Endothelial cell of umbilical vein (primary cell): ENCODE measurements around the gene AQP12A. TPM values are rescaled to one million over a fixed set of nuclear protein-coding genes. Genes with fewer than 3 reads are reported as not detected.

ENCODE experiments used
- BruUV-seq: library from RNA; stranded (reverse); fragments of 400-500 nt; replicated peaks from 2 replicates; lab custom pipeline; 2021; lab: Mats Ljungman, UMichigan
- CTCF ChIA-PET: fragments of 300-600, 350-600 bp; sonication (Branson Sonifier 250); formaldehyde crosslinking; loops from one replicate; lab custom pipeline; 2021; ENCODE audit warnings: antibody characterized with exemption, inconsistent platforms; lab: Charles Lee
- POLR2A ChIA-PET: fragments of 300-600, 350-600 bp; sonication (Branson Sonifier 250); formaldehyde crosslinking; loops from one replicate; lab custom pipeline; 2021; ENCODE audit warnings: antibody characterized with exemption, inconsistent platforms; lab: Charles Lee
- DNase-seq: peaks from one replicate; pipeline ENCODE4 v3.0.0-alpha.2; 2011; ENCODE audit warnings: low read depth, low spot score
- FAIRE-seq: peaks from 2 replicates; lab custom pipeline; 2011; peaks lifted over from hg19 to GRCh38; lab: Jason Lieb, UNC
- H2AFZ ChIP-seq: 2 replicates; pipeline ENCODE4 v1.6.0; 2012; ENCODE audit warnings: low read depth, low read length, control low read depth, inconsistent platforms
- H3K27ac ChIP-seq: 2 replicates; pipeline ENCODE4 v1.5.1; 2011; ENCODE audit warnings: low read depth, mild to moderate bottlenecking, control low read depth, low read length, moderate library complexity; ENCODE audit not compliant: insufficient read depth
- H3K27me3 ChIP-seq, 2 experiments: 2 replicates each; pipeline versions ENCODE4 v1.6.0 to v1.6.1; 2011; ENCODE audit warnings: low read length in 2 of 2, mixed read lengths in 1 of 2; ENCODE audit not compliant: control insufficient read depth in 2 of 2, insufficient read depth in 2 of 2
- H3K36me3 ChIP-seq, 2 experiments: 2 replicates in 1 of 2; 3 replicates in 1 of 2; pipeline ENCODE4 v1.5.1; 2011; ENCODE audit warnings: low read length in 2 of 2, mild to moderate bottlenecking in 1 of 2, moderate library complexity in 1 of 2; ENCODE audit not compliant: control insufficient read depth in 2 of 2, insufficient read depth in 2 of 2; ENCODE audit errors: extremely low read depth in 1 of 2
- H3K4me1 ChIP-seq: 3 replicates; pipeline ENCODE4 v1.5.1; 2011; ENCODE audit warnings: mild to moderate bottlenecking, low read length; ENCODE audit not compliant: control insufficient read depth, insufficient read depth; ENCODE audit errors: extremely low read depth
- H3K4me2 ChIP-seq: 2 replicates; pipeline ENCODE4 v1.6.1; 2011; ENCODE audit warnings: low read length, control low read depth, mixed read lengths; ENCODE audit not compliant: insufficient read depth
- H3K4me3 ChIP-seq, 3 experiments: fragments of 200-600 bp in 1 of 3; sonication (generic), shearing (Covaris generic) in 1 of 3; replicated peaks in 1 of 3; 2 replicates each; pipeline ENCODE4 v1.5.1; 2011 to 2016; ENCODE audit warnings: control low read depth in 3 of 3, low read length in 3 of 3, mild to moderate bottlenecking in 2 of 3, inconsistent platforms in 1 of 3, low read depth in 1 of 3, moderate library complexity in 1 of 3; ENCODE audit not compliant: insufficient read depth in 1 of 3
- H3K79me2 ChIP-seq: 2 replicates; pipeline ENCODE4 v1.6.0; 2012; ENCODE audit warnings: low read length, inconsistent platforms; ENCODE audit not compliant: control insufficient read depth, insufficient read depth
- H3K9ac ChIP-seq: replicated peaks from 2 replicates; pipeline ENCODE3; 2011; ENCODE audit warnings: low read length, control low read depth; ENCODE audit not compliant: insufficient read depth; ENCODE audit errors: extremely low read depth
- H3K9me1 ChIP-seq: replicated peaks from 3 replicates; pipeline ENCODE4 v1.6.0; 2011; ENCODE audit warnings: mild to moderate bottlenecking, low read length; ENCODE audit not compliant: control insufficient read depth, insufficient read depth; ENCODE audit errors: extremely low read depth
- H3K9me3 ChIP-seq: replicated peaks from 2 replicates; pipeline ENCODE4 v1.5.1; 2012; ENCODE audit warnings: low read length, inconsistent platforms; ENCODE audit not compliant: control insufficient read depth, insufficient read depth
- H4K20me1 ChIP-seq: replicated peaks from 2 replicates; pipeline ENCODE3; 2011; ENCODE audit warnings: mild to moderate bottlenecking, low read length; ENCODE audit not compliant: control insufficient read depth, insufficient read depth; ENCODE audit errors: extremely low read depth
- EZH2 ChIP-seq: IDR thresholded peaks from 2 replicates; pipeline ENCODE4 v1.6.1; 2012; ENCODE audit warnings: borderline replicate concordance, low read depth, mild to moderate bottlenecking, moderate library complexity, low read length, inconsistent platforms; ENCODE audit not compliant: severe bottlenecking
- FOS ChIP-seq: IDR thresholded peaks from 2 replicates; pipeline ENCODE4 v1.6.1; 2011; ENCODE audit warnings: mild to moderate bottlenecking, low read length, moderate library complexity, borderline replicate concordance; ENCODE audit not compliant: insufficient read depth
- GATA2 ChIP-seq: IDR thresholded peaks from 2 replicates; pipeline ENCODE4 v1.7.0; 2011; ENCODE audit warnings: low read depth, mild to moderate bottlenecking, moderate library complexity, mixed read lengths, low read length; ENCODE audit not compliant: insufficient read length, insufficient read depth
- JUN ChIP-seq: IDR thresholded peaks from 2 replicates; pipeline ENCODE4 v1.6.1; 2011; ENCODE audit warnings: borderline replicate concordance, low read depth; ENCODE audit not compliant: insufficient read length, insufficient read depth
- MYC ChIP-seq: IDR thresholded peaks from one replicate; pipeline ENCODE4 v1.6.1; 2011; ENCODE audit warnings: mild to moderate bottlenecking, low read depth, low read length
- POLR2A ChIP-seq: IDR thresholded peaks from 2 replicates; pipeline ENCODE4 v1.6.1; 2012; ENCODE audit warnings: low read depth, mild to moderate bottlenecking, control low read depth, low read length
- POLR2AphosphoS5 ChIP-seq: IDR thresholded peaks from 2 replicates; pipeline ENCODE4 v1.6.1; 2012; ENCODE audit warnings: low read depth, mild to moderate bottlenecking, control low read depth, low read length, moderate library complexity; ENCODE audit not compliant: insufficient read depth
- dilution Hi-C: fragments of 300-500 bp; cut with MboI; formaldehyde crosslinking; loops from one replicate; pipeline ENCODE4 v1.15.0; 2019; ENCODE audit warnings: low sequenced_read_pairs; ENCODE audit not compliant: extremely low pct_ligation_motif_present
- intact Hi-C: fragments of 100-400 bp; cut with micrococcal nuclease; formaldehyde crosslinking; loops from one replicate; pipeline ENCODE4 v1.10.0; 2022
- polyA plus RNA-seq, 4 experiments: library from polyadenylated mRNA; depleted of rRNA in 3 of 4; stranded (reverse) in 3 of 4; unstranded in 1 of 4; fragments of >200 nt; gene quantifications; 2 replicates each; pipeline versions ENCODE4 v1.2.1 to v1.2.3, GENCODE V29; 2011 to 2012; ENCODE audit warnings: missing spikeins in 1 of 4
- total RNA-seq: library from RNA; stranded (reverse); gene quantifications from 2 replicates; pipeline ENCODE4 v1.2.3, GENCODE V29; 2021
- TF ChIP-seq, protein P1 (sequence below): IDR thresholded peaks from 2 replicates; pipeline ENCODE4 v1.6.1; 2011; ENCODE audit not compliant: insufficient read depth, insufficient read length
- TF ChIP-seq, protein P2 (sequence below), 2 donors: IDR thresholded peaks; 1 replicate in 1 of 2; 2 replicates in 1 of 2; pipeline ENCODE4 v1.5.1; 2011; ENCODE audit warnings: low read length in 2 of 2, mild to moderate bottlenecking in 2 of 2, moderate library complexity in 2 of 2, control low read depth in 1 of 2, inconsistent platforms in 1 of 2, low read depth in 1 of 2; ENCODE audit not compliant: insufficient read depth in 1 of 2; ENCODE audit errors: extremely low read depth in 1 of 2

AQP12A gene
- total and polyA plus RNA-seq, 2 donors (not counting 3 experiments of a cell fraction or from before 2014, with no cell fraction given) = not detected

DNA sequence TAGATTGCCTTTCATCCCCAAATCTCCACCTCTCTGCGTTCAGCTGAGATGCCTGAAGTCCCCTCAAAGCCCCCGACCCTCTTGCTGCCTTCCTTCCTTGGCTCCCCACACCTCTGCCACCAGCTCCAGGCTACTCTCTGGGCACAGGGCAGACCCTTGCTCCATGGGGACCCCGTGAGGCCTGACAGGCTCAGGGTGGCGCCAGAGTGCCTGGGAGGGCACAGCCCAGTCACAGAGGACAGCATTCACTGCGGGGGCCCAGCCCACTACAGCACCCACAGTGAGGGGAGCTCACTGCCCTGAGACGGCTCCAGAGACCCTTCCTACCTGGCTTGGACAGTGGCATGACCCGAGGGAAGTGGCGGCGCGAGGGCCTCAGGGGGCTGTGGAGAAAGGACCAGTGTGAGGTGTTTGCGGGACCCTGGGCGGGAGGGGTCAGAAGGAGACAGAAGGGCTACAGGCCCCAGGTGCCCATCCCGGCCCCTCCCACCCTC is 51.0 kb downstream of the AQP12A start:
- H3K4me3 ChIP-seq = no peak overlapping the region
- TF ChIP-seq POLR2A (no peak), GATA2 (no peak), JUN (no peak), EZH2 (no peak), POLR2AphosphoS5 (no peak), MYC (no peak), FOS (no peak)
- TF ChIP-seq, protein P1, sequence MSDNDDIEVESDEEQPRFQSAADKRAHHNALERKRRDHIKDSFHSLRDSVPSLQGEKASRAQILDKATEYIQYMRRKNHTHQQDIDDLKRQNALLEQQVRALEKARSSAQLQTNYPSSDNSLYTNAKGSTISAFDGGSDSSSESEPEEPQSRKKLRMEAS = no peak
- TF ChIP-seq, protein P2, sequence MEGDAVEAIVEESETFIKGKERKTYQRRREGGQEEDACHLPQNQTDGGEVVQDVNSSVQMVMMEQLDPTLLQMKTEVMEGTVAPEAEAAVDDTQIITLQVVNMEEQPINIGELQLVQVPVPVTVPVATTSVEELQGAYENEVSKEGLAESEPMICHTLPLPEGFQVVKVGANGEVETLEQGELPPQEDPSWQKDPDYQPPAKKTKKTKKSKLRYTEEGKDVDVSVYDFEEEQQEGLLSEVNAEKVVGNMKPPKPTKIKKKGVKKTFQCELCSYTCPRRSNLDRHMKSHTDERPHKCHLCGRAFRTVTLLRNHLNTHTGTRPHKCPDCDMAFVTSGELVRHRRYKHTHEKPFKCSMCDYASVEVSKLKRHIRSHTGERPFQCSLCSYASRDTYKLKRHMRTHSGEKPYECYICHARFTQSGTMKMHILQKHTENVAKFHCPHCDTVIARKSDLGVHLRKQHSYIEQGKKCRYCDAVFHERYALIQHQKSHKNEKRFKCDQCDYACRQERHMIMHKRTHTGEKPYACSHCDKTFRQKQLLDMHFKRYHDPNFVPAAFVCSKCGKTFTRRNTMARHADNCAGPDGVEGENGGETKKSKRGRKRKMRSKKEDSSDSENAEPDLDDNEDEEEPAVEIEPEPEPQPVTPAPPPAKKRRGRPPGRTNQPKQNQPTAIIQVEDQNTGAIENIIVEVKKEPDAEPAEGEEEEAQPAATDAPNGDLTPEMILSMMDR (IDR thresholded peaks at IDR 0.05; ENCODE audit: extremely low read depth in 1 of 2, insufficient read depth in 1 of 2, low read depth in 1 of 2, low read length in 2 of 2) = no peak
- no peaks in the 10 kb centered on the region for H3K9me1 ChIP-seq
- no peaks in the 10 kb centered on the region for H4K20me1 ChIP-seq
- H3K4me1 ChIP-seq = no peaks in the 10 kb centered on the region
- H3K36me3 ChIP-seq = no peaks in the 10 kb centered on the region
- FAIRE-seq (no peak), DNase-seq (no peak)
- H3K27me3 ChIP-seq = no peaks in the 10 kb centered on the region
- H3K4me2 ChIP-seq = no peak overlapping the region
- no peak overlapping the region for H3K27ac ChIP-seq
- no peaks in the 10 kb centered on the region for H3K79me2 ChIP-seq
- H3K9me3 ChIP-seq = no peaks in the 10 kb centered on the region
- ChIA-PET CTCF (interaction anchor here (1.2 kb wide), 2 partner anchors 98 to 228 kb away, joined by 3 to 9 read pairs; no protein-coding TSS in a partner anchor), POLR2A (no interaction called here)
- H2AFZ ChIP-seq = no peak overlapping the region
- dilution Hi-C loops = no loop called here
- intact Hi-C loops = no loop called here
- no peak overlapping the region for H3K9ac ChIP-seq
- BruUV-seq = no TSS peak
